ENCODE measurements around the gene STAM2. TPM values are rescaled to one million over a fixed set of nuclear protein-coding genes. Genes with fewer than 3 reads are reported as not detected.
A peak's percentile ranks its signal among the peaks of the same experiment; 100 is the strongest.
"Not testable (repeated sequence)": the region's sequence is repeated elsewhere in the genome, so short reads cannot be mapped to it uniquely, and the experiment has no call there.

STAM2 gene
- total RNA-seq, 1 donor from 2014 or later: 25.7 TPM

DNA sequence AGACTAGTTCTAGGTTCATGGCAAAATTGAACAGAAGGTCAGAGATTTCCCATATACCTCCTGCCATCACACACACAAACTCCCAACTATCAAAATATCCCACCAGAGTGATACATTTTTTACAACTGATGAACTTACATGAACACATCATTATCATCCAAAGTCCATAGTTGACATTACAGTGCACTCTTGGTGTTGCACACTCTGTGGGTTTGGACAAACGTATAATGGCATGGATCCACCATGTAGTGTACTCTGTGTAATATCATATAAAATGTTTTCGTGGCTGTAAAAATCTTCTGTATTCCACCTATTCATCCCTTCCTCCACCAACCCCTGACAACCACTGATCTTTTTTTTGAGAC lies 25.9 kb upstream of the STAM2 start:
- Histone ChIP-seq H3K4me3 (ENCODE audit: low read depth, low read length) (no peak overlapping the region), H3K36me3 (ENCODE audit: control insufficient read depth, insufficient read depth, low read length) (no peaks in the 10 kb centered on the region), H3K27me3 (ENCODE audit: control insufficient read depth, insufficient read depth, low read length) (no peaks in the 10 kb centered on the region)
- DNase-seq (ENCODE audit: low read depth): no peak
- TF ChIP-seq, protein P1, sequence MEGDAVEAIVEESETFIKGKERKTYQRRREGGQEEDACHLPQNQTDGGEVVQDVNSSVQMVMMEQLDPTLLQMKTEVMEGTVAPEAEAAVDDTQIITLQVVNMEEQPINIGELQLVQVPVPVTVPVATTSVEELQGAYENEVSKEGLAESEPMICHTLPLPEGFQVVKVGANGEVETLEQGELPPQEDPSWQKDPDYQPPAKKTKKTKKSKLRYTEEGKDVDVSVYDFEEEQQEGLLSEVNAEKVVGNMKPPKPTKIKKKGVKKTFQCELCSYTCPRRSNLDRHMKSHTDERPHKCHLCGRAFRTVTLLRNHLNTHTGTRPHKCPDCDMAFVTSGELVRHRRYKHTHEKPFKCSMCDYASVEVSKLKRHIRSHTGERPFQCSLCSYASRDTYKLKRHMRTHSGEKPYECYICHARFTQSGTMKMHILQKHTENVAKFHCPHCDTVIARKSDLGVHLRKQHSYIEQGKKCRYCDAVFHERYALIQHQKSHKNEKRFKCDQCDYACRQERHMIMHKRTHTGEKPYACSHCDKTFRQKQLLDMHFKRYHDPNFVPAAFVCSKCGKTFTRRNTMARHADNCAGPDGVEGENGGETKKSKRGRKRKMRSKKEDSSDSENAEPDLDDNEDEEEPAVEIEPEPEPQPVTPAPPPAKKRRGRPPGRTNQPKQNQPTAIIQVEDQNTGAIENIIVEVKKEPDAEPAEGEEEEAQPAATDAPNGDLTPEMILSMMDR (IDR thresholded peaks at IDR 0.05; ENCODE audit: insufficient read depth, low read length, poor library complexity, severe bottlenecking): no peak

DNA sequence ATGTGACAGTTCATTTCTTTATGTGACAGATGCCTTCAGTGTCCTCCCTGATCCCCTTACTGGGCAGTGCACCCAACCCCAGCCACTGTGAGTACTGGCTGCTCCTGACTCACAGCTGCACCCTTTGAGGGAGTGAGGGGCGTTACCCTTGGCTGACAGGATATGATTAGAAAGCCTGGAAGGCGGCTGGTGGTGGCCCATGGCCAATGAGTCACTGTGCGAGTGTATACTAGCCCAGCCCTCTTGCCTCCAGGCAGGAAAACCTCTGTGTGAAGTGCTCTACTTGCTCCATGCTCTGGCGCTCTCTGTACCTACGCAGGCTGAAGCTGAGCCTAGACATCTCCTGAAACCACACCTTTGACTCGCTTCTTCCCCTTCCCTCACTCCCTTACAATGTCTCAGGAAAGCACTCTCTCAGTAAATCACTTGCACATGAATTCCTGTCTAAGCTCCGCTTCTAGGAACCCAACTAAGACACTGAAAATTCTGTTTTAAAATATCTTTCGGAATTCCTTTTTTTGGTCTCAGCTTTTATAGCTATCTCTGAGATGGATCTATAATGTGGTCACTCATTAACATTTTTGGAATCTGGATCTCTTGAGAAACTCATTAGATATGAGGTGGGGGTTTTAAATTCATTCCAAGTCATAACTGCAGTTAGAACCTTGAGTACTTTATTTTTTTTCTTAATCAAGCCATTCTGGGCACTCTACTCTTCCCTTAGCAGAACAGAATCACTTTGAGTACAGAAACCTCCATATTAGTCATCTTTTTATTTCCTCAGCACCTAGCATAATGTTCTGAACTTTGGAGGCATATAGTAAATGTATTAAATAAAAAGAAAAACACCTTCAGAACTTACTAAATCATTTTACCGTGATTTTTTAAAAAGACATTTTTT lies 25.3 kb upstream of the STAM2 start:
- TF ChIP-seq, protein P1 (IDR thresholded peaks at IDR 0.05; ENCODE audit: insufficient read depth, low read length, poor library complexity, severe bottlenecking): no peak
- H3K36me3 ChIP-seq (ENCODE audit: control insufficient read depth, insufficient read depth, low read length): no peaks in the 10 kb centered on the region
- DNase-seq (ENCODE audit: low read depth): peak; percentile 95
- no peak overlapping the region for H3K4me3 ChIP-seq (ENCODE audit: low read depth, low read length)
- no peaks in the 10 kb centered on the region for H3K27me3 ChIP-seq (ENCODE audit: control insufficient read depth, insufficient read depth, low read length)

DNA sequence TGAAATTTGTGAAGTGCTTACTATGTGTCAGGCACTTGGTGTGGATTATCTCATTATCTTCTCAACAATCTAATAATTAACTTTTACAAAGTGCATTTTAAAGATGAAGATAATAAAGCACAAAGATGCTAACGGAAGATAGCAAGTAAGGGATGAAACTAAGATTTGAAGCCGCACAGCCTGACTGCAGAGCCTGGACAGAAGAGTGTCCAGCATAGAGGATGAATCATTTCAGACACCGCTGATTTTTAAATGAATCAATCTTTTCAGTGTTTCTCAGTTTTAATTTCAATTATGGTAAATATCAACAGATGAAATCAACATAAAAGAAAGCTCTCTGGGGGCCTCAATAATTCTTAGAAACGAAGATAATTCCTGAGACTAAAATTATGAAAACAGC lies 24.5 kb upstream of the STAM2 start:
- no peak for DNase-seq (ENCODE audit: low read depth)
- no peak overlapping the region for H3K4me3 ChIP-seq (ENCODE audit: low read depth, low read length)
- H3K36me3 ChIP-seq (ENCODE audit: control insufficient read depth, insufficient read depth, low read length): no peaks in the 10 kb centered on the region
- TF ChIP-seq, protein P1 (IDR thresholded peaks at IDR 0.05; ENCODE audit: insufficient read depth, low read length, poor library complexity, severe bottlenecking): no peak
- H3K27me3 ChIP-seq (ENCODE audit: control insufficient read depth, insufficient read depth, low read length): no peaks in the 10 kb centered on the region

DNA sequence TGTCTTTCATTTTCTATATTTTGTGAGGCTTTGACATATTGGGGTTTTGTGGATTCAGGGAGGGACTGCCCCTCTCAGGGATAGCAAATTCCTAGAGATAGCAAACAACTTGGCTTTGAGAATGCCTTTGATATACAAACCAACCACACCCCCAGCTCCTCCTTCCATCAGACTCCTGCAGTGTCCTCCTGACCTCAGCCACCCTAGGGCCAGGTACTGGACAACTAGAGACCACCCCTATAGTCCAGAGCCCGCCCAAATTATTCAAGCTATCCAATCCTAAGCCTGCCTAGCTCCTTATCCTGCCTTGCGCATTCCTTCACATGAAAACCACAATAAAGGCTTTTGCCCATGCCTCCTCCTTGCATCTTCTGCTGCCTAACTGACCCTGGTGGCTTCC lies 22.9 kb upstream of the STAM2 start:
- TF ChIP-seq, protein P1 (IDR thresholded peaks at IDR 0.05; ENCODE audit: insufficient read depth, low read length, poor library complexity, severe bottlenecking): no peak
- H3K27me3 ChIP-seq (ENCODE audit: control insufficient read depth, insufficient read depth, low read length): no peaks in the 10 kb centered on the region
- no peak overlapping the region for H3K4me3 ChIP-seq (ENCODE audit: low read depth, low read length)
- DNase-seq (ENCODE audit: low read depth): no peak
- H3K36me3 ChIP-seq (ENCODE audit: control insufficient read depth, insufficient read depth, low read length): no peaks in the 10 kb centered on the region

DNA sequence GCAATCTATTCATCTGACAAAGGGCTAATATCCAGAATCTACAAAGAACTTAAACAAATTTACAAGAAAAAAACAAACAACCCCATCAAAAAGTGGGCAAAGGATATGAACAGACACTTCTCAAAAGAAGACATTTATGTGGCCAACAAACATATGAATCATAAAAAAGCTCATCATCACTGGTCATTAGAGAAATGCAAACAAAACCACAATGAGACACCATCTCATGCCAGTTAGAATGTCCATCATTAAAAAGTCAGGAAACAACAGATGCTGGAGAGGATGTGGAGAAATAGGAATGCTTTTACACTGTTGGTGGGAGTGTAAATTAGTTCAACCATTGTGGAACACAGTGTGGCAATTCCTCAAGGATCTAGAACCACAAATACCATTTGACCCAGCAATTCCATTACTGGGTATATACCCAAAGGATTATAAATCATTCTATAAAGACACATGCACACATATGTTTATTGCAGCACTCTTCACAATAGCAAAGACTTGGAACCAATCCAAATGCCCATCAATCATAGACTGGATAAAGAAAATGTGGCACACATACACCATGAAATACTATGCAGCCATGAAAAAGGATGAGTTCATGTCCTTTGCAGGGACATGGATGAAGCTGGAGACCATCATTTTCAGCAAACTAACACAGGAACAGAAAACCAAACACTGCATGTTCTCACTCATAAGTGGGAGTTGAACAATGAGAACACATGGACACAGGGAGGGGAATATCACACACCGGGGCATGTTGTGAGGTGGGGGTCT lies 22.1 kb upstream of the STAM2 start:
- DNase-seq (ENCODE audit: low read depth): not testable (repeated sequence)

More for the DNA sequence above, 22.1 kb upstream of the STAM2 start:
- not testable (repeated sequence) for H3K4me3 ChIP-seq (ENCODE audit: low read depth, low read length); H3K27me3 ChIP-seq (ENCODE audit: control insufficient read depth, insufficient read depth, low read length); H3K36me3 ChIP-seq (ENCODE audit: control insufficient read depth, insufficient read depth, low read length)

Data from kidney epithelial cell (primary cell).